ENCODE measurements around the gene PLPP3. TPM values are rescaled to one million over a fixed set of nuclear protein-coding genes. Genes with fewer than 3 reads are reported as not detected.

PLPP3 gene
- total and polyA plus RNA-seq, 2 of the 8 experiments (the other 6 are each of a cell fraction or from before 2014, with no cell fraction given), result 33.2 to 42.0 TPM

- no peak for TF ChIP-seq SIRT6 (IDR thresholded peaks at IDR 0.05; ENCODE audit: low read length)
- TF ChIP-seq CREB1 (IDR thresholded peaks at IDR 0.05), result no peak
- TF ChIP-seq EGR1 (IDR thresholded peaks at IDR 0.05; ENCODE audit: borderline replicate concordance, low read depth, low read length), result no peak
- TF ChIP-seq NANOG (IDR thresholded peaks at IDR 0.05; ENCODE audit: insufficient read depth, low read depth, low read length, poor library complexity, severe bottlenecking), result peak; percentile 52
- TF ChIP-seq POU5F1 (IDR thresholded peaks at IDR 0.05; ENCODE audit: low read depth, low read length), result 0 out of 2 replicates have a peak, but pooled peaks have one; percentile 31
- TF ChIP-seq BRCA1 (IDR thresholded peaks at IDR 0.05; ENCODE audit: low read depth, low read length), result no peak
- TF ChIP-seq TAF1 (IDR thresholded peaks at IDR 0.05; ENCODE audit: low read depth, low read length), result peak; percentile 49; the same call in 1 of the 2 replicates
- no peak; a peak in 1 of 4 replicates for TF ChIP-seq HDAC2 (IDR thresholded peaks at IDR 0.05; ENCODE audit: borderline replicate concordance in 1 of 2, low read depth in 2 of 2, low read length in 2 of 2)
- no peak for TF ChIP-seq PHF8 (conservative IDR thresholded peaks at IDR 0.05; ENCODE audit: low read depth, low read length)
- no peak for TF ChIP-seq CEBPB (IDR thresholded peaks at IDR 0.05; ENCODE audit: low read depth, low read length)
- no peak for TF ChIP-seq SUZ12 (IDR thresholded peaks at IDR 0.05; ENCODE audit: low read length)
- TF ChIP-seq EP300 (IDR thresholded peaks at IDR 0.05; ENCODE audit: borderline replicate concordance in 1 of 2, low read depth in 2 of 2, low read length in 2 of 2), result peak in 1 of 2 experiments; percentile 71; a peak in 1 of 3 replicates
- TF ChIP-seq ATF2 (IDR thresholded peaks at IDR 0.05; ENCODE audit: low read length), result peak; percentile 57; the same call in 1 of the 2 replicates
- TF ChIP-seq BCL11A (IDR thresholded peaks at IDR 0.05; ENCODE audit: low read depth in 2 of 2, low read length in 2 of 2), result no peak
- TF ChIP-seq CHD2 (IDR thresholded peaks at IDR 0.05; ENCODE audit: low read length), result no peak
- no peak for TF ChIP-seq TCF12 (IDR thresholded peaks at IDR 0.05; ENCODE audit: low read depth, low read length)
- TF ChIP-seq POLR2AphosphoS5 (IDR thresholded peaks at IDR 0.05; ENCODE audit: low read depth, low read length), result 0 out of 2 replicates have a peak, but pooled peaks have one; percentile 22
These were observed 44.0 kb downstream of the PLPP3 start (continued) for GRCh38 chr1:56535362-56535761.

Measured in H1 (cell line).